Tracheal epithelial cell (primary cell): ENCODE measurements around the gene CXorf65. TPM values are rescaled to one million over a fixed set of nuclear protein-coding genes. Genes with fewer than 3 reads are reported as not detected.

Experiments
- total RNA-seq: library from RNA; depleted of rRNA; stranded (reverse); fragments of >200 nt; gene quantifications from 2 replicates; pipeline ENCODE4 v1.2.1, GENCODE V29; 2014

Gene CXorf65
- total RNA-seq: not detected in 2 replicates

GRCh38 chrX:71106427-71106826, at the start of gene CXorf65:
Gene CXorf65, minus strand, starts transcription at chrX:71106740. Its CDS starts 184 bp downstream, at chrX:71106556.

GRCh38 chrX:71144651-71145050, 38.1 kb upstream of the CXorf65 start, which contains the start of gene NLGN3:
Gene NLGN3, plus strand, starts transcription at chrX:71144841. Its CDS starts 2,909 bp downstream, at chrX:71147750.

GRCh38 chrX:71118032-71118984, 11.8 kb upstream of the CXorf65 start, which contains the start of gene MED12:
Gene MED12, plus strand, starts transcription at chrX:71118596. Its CDS starts 159 bp downstream, at chrX:71118755.

GRCh38 chrX:71111141-71111843, 4.8 kb upstream of the CXorf65 start, which contains the start of gene IL2RG:
Gene IL2RG, minus strand, starts transcription at chrX:71111577. Its CDS starts 38 bp downstream, at chrX:71111539.

GRCh38 chrX:71095555-71095980, 11.0 kb downstream of the CXorf65 start, which contains the start of gene FOXO4:
Gene FOXO4, plus strand, starts transcription at chrX:71095851. Its CDS starts 678 bp downstream, at chrX:71096529.

GRCh38 chrX:71068044-71068918, 38.3 kb downstream of the CXorf65 start, which contains the start of gene SNX12:
Gene SNX12, minus strand, starts transcription at chrX:71068334. Its CDS starts 28 bp downstream, at chrX:71068306.

Other genes starting within 250 kb of the CXorf65 start
- not detected in 2 replicates for gene TEX11, start 198.0 kb downstream of the CXorf65 start, total RNA-seq
- gene SLC7A3, start 175.6 kb downstream of the CXorf65 start, total RNA-seq: not detected in 2 replicates
- 57.6 and 71.6 TPM in 2 replicates for gene SNX12, start 38.4 kb downstream of the CXorf65 start, total RNA-seq
- gene FOXO4, start 10.9 kb downstream of the CXorf65 start, total RNA-seq: 3.6 and 4.9 TPM in 2 replicates
- gene IL2RG, start 4.8 kb upstream of the CXorf65 start, total RNA-seq: not detected in 2 replicates
- 8.7 and 20.7 TPM in 2 replicates for gene MED12, start 11.9 kb upstream of the CXorf65 start, total RNA-seq
- not detected in 2 replicates for gene NLGN3, start 38.1 kb upstream of the CXorf65 start, total RNA-seq
- not detected in 2 replicates for gene GJB1, start 116.5 kb upstream of the CXorf65 start, total RNA-seq
- gene ZMYM3, start 147.4 kb upstream of the CXorf65 start, total RNA-seq: 7.5 and 9.2 TPM in 2 replicates
- 273 and 280 TPM in 2 replicates for gene NONO, start 176.9 kb upstream of the CXorf65 start, total RNA-seq
- gene ITGB1BP2, start 195.0 kb upstream of the CXorf65 start, total RNA-seq: 0.24 and 1.1 TPM in 2 replicates